GM12865 (cell line): Measurements from ENCODE around the gene STARD8.

Experiments
- DNase-seq: peaks from one replicate; pipeline ENCODE4 v3.0.0; 2010; ENCODE audit warnings: low read depth
- H3K4me3 ChIP-seq: 2 replicates; pipeline ENCODE4 v1.5.1; 2011; ENCODE audit warnings: mild to moderate bottlenecking, low read depth, low read length, control low read depth
- CTCF ChIP-seq: IDR thresholded peaks from 2 replicates; pipeline ENCODE4 v1.5.1; 2011; ENCODE audit warnings: low read length, control low read depth, low read depth, inconsistent platforms; ENCODE audit not compliant: insufficient read depth; ENCODE audit errors: missing control alignments

The STARD8 gene

GRCh38 chrX:68632491-68632890 lies 15.0 kb upstream of the STARD8 start:
- no peak for DNase-seq
- TF ChIP-seq CTCF: no peak
- no peak overlapping the region for H3K4me3 ChIP-seq

GRCh38 chrX:68633981-68634380 lies 13.5 kb upstream of the STARD8 start:
- H3K4me3 ChIP-seq: no peak overlapping the region
- DNase-seq: no peak
- no peak for TF ChIP-seq CTCF

GRCh38 chrX:68634649-68635227 lies 12.7 kb upstream of the STARD8 start:
- DNase-seq: no peak
- no peak overlapping the region for H3K4me3 ChIP-seq
- TF ChIP-seq CTCF: no peak

- DNase-seq: no peak
- TF ChIP-seq CTCF: no peak
- no peak overlapping the region for H3K4me3 ChIP-seq
Measured at GRCh38 chrX:68640661-68641060, 6.8 kb upstream of the STARD8 start.

GRCh38 chrX:68644861-68645260 lies 2.6 kb upstream of the STARD8 start:
- DNase-seq: no peak
- TF ChIP-seq CTCF: no peak

GRCh38 chrX:68646421-68646820 lies 1.0 kb upstream of the STARD8 start:
- no peak for DNase-seq
- no peak for TF ChIP-seq CTCF
- H3K4me3 ChIP-seq: no peak overlapping the region

More at GRCh38 chrX:68644861-68645260, 2.6 kb upstream of the STARD8 start:
- H3K4me3 ChIP-seq: no peak overlapping the region

GRCh38 chrX:68648960-68649359 lies 1.5 kb downstream of the STARD8 start:
- no peak for TF ChIP-seq CTCF
- no peak overlapping the region for H3K4me3 ChIP-seq
- DNase-seq: no peak
